Lower lobe of right lung (tissue), 2 donors: ENCODE results near the gene ZKSCAN4. TPM values are rescaled to one million over a fixed set of nuclear protein-coding genes. Genes with fewer than 3 reads are reported as not detected.

Source experiments
- ATAC-seq, 2 donors: fragments of 200-7000 bp; cut with Tn5 transposase; one replicate each; pipeline ENCODE4 v1.9.1; 2020 to 2022; ENCODE audit warnings: mild to moderate bottlenecking in 2 of 2, moderate library complexity in 2 of 2
- DNase-seq: peaks from one replicate; pipeline ENCODE4 v3.0.0-alpha.2; 2020
- H3K27ac ChIP-seq: fragments of 200-600 bp; one replicate; pipeline ENCODE4 v1.8.0; 2022
- H3K27me3 ChIP-seq: fragments of 200-600 bp; one replicate; pipeline ENCODE4 v1.8.0; 2022; ENCODE audit warnings: low read depth
- H3K36me3 ChIP-seq: fragments of 200-600 bp; one replicate; pipeline ENCODE4 v1.8.0; 2022; ENCODE audit warnings: mild to moderate bottlenecking
- H3K4me1 ChIP-seq: fragments of 200-600 bp; one replicate; pipeline ENCODE4 v1.8.0; 2022
- H3K4me3 ChIP-seq: fragments of 200-600 bp; one replicate; pipeline ENCODE4 v1.8.0; 2022; ENCODE audit warnings: mild to moderate bottlenecking
- H3K9me3 ChIP-seq: fragments of 200-600 bp; one replicate; pipeline ENCODE4 v1.8.0; 2022
- CTCF ChIP-seq: fragments of 200-600 bp; IDR thresholded peaks from one replicate; pipeline ENCODE4 v1.8.0; 2022; ENCODE audit warnings: antibody characterized with exemption, mild to moderate bottlenecking
- intact Hi-C: fragments of 100-400 bp; cut with DNase I; formaldehyde crosslinking; loops from one replicate; pipeline ENCODE4 v1.11.0; 2022
- total RNA-seq: library from RNA; stranded (reverse); fragmentation: NEBNext Ultra II Directional; extraction: Animal tissue kit (Norgen Biotek cat#: 25700); gene quantifications from one replicate; pipeline ENCODE4 v1.2.1, GENCODE V29; 2021
- donor health status: DM: no; HTN: yes; CAD: no; lungs with severe emphysema.

The ZKSCAN4 gene
- total RNA-seq, 1 donor from 2014 or later = 6.2 TPM

DNA sequence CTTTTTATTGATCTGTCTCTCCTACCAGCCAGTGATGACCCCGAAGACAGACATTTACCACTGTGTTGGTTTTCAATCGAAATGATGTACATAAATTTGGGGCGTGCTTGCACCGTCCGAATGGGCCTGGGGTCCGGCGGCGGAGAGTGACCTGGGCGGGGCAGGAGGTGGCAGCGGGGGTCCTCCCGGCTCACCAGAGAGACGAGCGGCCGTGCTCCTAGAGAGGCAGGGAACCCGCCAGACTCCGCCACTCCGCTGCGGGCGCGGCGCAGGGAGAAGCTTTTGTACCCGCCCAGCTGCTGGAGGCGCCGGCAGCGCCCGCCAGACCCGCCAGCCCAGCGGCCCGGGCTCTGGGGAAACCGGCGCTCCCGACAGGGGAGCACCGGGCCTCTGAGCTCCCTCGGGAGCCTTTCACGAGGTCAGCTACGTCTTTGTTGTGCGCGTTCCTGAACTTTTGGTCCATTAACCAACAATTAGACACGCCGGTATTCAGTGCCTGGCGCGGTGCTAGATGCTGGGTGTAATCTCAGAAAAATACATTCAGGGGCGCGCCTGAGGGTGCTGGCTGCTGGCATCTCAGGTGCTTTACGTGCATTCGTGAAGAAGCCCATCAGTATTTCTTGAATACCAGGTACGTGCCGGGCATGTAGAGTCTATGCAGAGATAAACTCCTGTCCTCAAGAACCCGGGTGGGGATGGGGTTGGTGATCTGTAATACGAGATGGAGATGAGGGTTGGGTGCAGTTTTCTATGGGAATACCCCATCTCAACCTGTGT lies 29.4 kb upstream of the ZKSCAN4 start, which contains the start of gene PGBD1:
TSS of gene PGBD1 (plus strand) at position 285 of the 777 bp plus-strand sequence. CDS start 2,242 bp downstream, outside the sequence.
- H3K27me3 ChIP-seq = no peaks in the 10 kb centered on the region
- ATAC-seq (peak; percentile 95 to 98), DNase-seq (peak; percentile 81)
- H3K9me3 ChIP-seq = peaks cover 6% of the 10 kb centered on the region
- peaks cover 9% of the 10 kb centered on the region for H3K4me1 ChIP-seq
- intact Hi-C loops = no loop called here
- no peak for TF ChIP-seq CTCF
- H3K36me3 ChIP-seq = peaks cover 30% of the 10 kb centered on the region
- peak within 1 kb of the TSS; percentile 67 for H3K4me3 ChIP-seq
- peak within 1 kb of the TSS; percentile 58 for H3K27ac ChIP-seq

DNA sequence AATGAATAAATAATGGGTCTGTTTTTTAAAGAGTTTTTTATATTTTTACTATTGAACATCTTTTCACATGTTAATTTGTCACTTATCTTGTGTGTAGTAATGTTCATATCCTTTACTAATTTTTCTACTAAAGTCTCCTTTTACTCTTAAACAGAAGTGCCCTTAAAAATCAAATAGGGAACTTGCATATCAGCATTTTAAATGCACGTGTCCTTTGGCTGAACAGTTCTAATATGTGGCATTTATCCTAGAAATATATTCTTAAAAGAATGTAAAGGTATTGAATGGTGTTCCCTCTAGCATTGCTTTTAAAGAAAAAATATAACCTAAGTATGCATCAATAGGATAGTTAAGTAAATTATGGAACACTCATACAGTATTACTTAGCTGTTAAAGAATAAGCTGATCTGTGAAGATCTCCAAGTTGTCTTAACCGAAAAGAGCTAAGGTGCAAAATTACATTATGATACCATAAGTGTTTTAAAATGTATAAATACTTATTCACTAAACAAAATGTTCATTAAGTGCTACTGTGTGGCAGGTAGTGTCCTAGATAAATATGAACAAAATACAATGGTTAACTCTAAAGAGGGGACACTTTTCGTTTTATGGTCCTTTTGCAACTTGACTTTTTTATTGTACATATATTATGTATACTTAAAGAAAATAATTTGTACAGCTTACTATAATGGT lies 28.7 kb upstream of the ZKSCAN4 start:
- peak overlapping the region; percentile 58 for H3K27ac ChIP-seq
- intact Hi-C loops = no loop called here
- peak overlapping the region; percentile 67 for H3K4me3 ChIP-seq

DNA sequence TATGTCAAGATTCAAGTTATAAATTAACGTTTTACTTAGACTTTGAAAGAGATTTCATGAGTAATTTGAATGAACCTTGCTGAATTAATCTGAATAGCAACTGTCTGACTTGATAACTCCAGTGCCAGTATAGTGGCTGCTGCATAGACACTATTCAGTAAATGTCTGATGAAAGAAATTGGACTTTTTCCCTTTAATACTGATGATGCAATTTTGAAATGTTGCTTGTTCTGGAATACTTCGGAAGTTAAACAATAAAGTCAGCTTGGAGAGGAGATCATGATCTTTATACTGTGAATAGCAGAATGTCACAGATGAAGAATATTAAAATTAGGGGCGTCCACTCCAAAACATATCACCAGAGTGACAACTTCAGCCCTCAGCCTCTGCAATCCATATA lies 25.7 kb upstream of the ZKSCAN4 start:
- no peak overlapping the region for H3K4me3 ChIP-seq
- no peaks in the 10 kb centered on the region for H3K9me3 ChIP-seq
- no peaks in the 10 kb centered on the region for H3K27me3 ChIP-seq
- DNase-seq = no peak
- H3K36me3 ChIP-seq = peaks cover 48% of the 10 kb centered on the region
- ATAC-seq = no peak
- no peak overlapping the region for H3K27ac ChIP-seq
- peaks cover 9% of the 10 kb centered on the region for H3K4me1 ChIP-seq
- no peak for TF ChIP-seq CTCF
- intact Hi-C loops = no loop called here

More for the DNA sequence above, 28.7 kb upstream of the ZKSCAN4 start:
- ATAC-seq (no peak), DNase-seq (no peak)
- TF ChIP-seq CTCF = no peak
- Histone ChIP-seq H3K4me1 (peaks cover 9% of the 10 kb centered on the region), H3K27me3 (no peaks in the 10 kb centered on the region), H3K36me3 (peaks cover 32% of the 10 kb centered on the region), H3K9me3 (peaks cover 6% of the 10 kb centered on the region)

DNA sequence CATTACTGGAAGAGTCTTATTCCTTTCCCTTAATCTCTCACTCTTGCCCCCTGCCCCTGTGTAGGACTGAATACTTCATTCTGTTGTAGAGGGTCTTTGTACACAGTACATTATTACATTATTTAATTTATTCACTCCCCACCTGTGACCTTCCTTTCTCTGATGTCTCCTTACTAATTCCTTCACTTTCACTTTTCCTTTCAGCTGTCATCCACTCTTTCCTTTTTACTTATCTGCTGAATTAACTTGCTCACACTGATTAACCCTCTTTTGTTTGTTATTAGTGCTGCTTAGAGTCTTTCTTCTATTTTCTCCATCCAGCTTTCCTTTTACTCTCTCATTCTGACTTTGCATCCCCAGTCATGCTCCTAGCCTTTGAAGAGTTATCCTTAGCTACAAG lies 22.8 kb upstream of the ZKSCAN4 start:
- Histone ChIP-seq H3K27ac (no peak overlapping the region), H3K36me3 (peaks cover 60% of the 10 kb centered on the region), H3K27me3 (no peaks in the 10 kb centered on the region), H3K9me3 (no peaks in the 10 kb centered on the region), H3K4me3 (no peak overlapping the region), H3K4me1 (no peaks in the 10 kb centered on the region)
- ATAC-seq (no peak), DNase-seq (no peak)
- intact Hi-C loops = no loop called here
- TF ChIP-seq CTCF = no peak

DNA sequence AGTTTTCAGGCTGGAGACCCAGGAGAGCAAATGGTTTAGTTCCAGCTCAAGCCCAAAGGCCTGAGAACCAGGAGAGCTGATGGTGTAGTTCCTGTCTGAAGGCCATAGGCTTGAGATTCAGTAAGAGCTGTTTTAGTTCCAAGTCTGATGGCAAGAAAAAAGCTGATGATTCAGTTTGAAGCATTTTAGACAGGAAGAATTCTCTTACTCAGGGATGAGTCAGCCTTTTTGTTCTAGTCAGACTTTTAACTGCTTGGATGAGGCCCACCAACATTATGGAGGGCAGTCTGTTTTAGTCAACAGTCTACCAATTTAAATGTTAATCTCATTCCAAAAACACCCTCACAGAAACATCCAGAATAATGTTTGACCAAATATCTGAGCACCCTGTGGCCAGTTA lies 17.4 kb upstream of the ZKSCAN4 start:
- no peak for ATAC-seq
- H3K27ac ChIP-seq = no peak overlapping the region
- H3K9me3 ChIP-seq = no peaks in the 10 kb centered on the region
- TF ChIP-seq CTCF = no peak
- H3K4me1 ChIP-seq = peaks cover 14% of the 10 kb centered on the region
- intact Hi-C loops = no loop called here
- H3K4me3 ChIP-seq = no peak overlapping the region
- H3K36me3 ChIP-seq = peaks cover 29% of the 10 kb centered on the region
- no peak for DNase-seq
- H3K27me3 ChIP-seq = no peaks in the 10 kb centered on the region
